ENCODE data around the gene SPAG16.

Gene SPAG16

DNA sequence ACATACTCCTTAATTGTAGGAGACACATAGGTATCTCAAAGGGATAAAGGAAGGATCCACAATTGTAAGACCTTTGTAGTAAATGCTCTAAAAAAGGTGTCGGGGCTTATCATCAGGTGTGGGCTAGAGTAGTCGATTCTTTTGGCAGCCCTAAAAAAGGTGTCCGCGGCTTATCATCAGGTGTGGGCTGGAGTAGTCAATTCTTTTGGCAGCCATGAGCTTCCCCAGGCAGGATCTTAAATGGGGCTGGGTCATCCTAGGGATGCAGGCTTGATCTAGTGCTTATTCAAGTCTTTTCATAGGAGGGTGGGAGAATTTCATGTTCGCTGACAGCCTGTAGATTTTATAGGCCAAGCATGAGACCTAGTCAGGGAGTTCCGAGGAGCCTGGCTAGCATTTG, 720.2 kb downstream of the SPAG16 start:
- no peaks in the 10 kb centered on the region for H3K9me3 ChIP-seq
- H3K27ac ChIP-seq: no peak overlapping the region
- no peak overlapping the region for H3K4me3 ChIP-seq
- no peaks in the 10 kb centered on the region for H4K20me1 ChIP-seq
- no peaks in the 10 kb centered on the region for H3K4me1 ChIP-seq
- H3K36me3 ChIP-seq: no peaks in the 10 kb centered on the region
- no peak overlapping the region for H3K4me2 ChIP-seq
- H3K27me3 ChIP-seq: no peaks in the 10 kb centered on the region
- no peak for TF ChIP-seq Cebpa-rat (IDR thresholded peaks at IDR 0.05)
- H3K9ac ChIP-seq: no peak overlapping the region

GRCh38 chr2:214005337-214005736, 721.1 kb downstream of the SPAG16 start:
- Histone ChIP-seq H3K4me1 (no peaks in the 10 kb centered on the region), H3K9ac (no peak overlapping the region), H3K36me3 (no peaks in the 10 kb centered on the region), H3K4me3 (no peak overlapping the region), H3K27ac (no peak overlapping the region), H4K20me1 (no peaks in the 10 kb centered on the region), H3K4me2 (no peak overlapping the region), H3K9me3 (no peaks in the 10 kb centered on the region), H3K27me3 (no peaks in the 10 kb centered on the region)
- no peak for TF ChIP-seq Cebpa-rat (IDR thresholded peaks at IDR 0.05)

DNA sequence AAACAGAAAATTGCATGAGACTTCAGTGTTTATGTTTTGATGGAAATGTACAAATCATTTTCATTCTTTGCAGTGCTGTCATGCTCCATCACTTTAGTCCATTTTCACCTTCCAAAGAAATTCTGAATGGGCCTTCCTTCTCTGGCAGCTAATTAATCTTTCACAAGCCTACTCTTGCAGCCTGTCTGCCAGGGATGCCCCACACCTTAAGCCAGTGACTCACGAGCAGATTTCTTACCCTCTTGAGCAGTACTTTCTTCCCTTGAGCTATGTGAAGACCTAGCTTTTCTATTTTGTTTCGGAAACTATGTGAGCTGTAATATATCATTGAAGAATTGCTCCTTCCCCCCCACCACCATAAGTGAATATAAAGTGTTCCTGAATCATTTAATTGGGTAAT, 722.3 kb downstream of the SPAG16 start:
- Histone ChIP-seq H4K20me1 (no peaks in the 10 kb centered on the region), H3K4me1 (no peaks in the 10 kb centered on the region), H3K4me3 (no peak overlapping the region), H3K27me3 (no peaks in the 10 kb centered on the region), H3K9me3 (no peaks in the 10 kb centered on the region), H3K36me3 (no peaks in the 10 kb centered on the region), H3K27ac (no peak overlapping the region), H3K9ac (no peak overlapping the region), H3K4me2 (no peak overlapping the region)
- no peak for TF ChIP-seq Cebpa-rat (IDR thresholded peaks at IDR 0.05)

DNA sequence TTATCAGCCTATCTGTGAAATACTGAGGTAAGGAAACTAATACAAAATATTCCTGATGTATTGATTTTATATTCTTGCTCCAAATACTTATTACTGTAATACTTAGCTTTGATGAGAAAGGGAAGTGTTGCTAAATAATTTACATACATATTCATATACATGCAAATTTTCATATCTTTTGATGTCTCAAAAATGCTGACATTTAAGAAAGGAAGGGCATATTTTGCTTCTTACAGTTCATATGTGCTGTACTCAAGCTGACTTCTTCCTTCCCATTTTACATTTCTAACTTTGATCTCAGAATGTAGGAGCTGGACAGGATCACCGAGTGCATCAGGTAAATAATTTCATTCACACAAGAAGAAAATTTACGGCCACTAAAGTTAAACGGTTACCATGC, 727.4 kb downstream of the SPAG16 start:
- H3K4me2 ChIP-seq: no peak overlapping the region
- H3K4me3 ChIP-seq: no peak overlapping the region
- H3K27ac ChIP-seq: no peak overlapping the region
- H3K36me3 ChIP-seq: no peaks in the 10 kb centered on the region
- H3K9me3 ChIP-seq: no peaks in the 10 kb centered on the region
- TF ChIP-seq Cebpa-rat (IDR thresholded peaks at IDR 0.05): no peak
- no peaks in the 10 kb centered on the region for H3K4me1 ChIP-seq
- no peaks in the 10 kb centered on the region for H4K20me1 ChIP-seq
- H3K9ac ChIP-seq: no peak overlapping the region
- H3K27me3 ChIP-seq: no peaks in the 10 kb centered on the region

DNA sequence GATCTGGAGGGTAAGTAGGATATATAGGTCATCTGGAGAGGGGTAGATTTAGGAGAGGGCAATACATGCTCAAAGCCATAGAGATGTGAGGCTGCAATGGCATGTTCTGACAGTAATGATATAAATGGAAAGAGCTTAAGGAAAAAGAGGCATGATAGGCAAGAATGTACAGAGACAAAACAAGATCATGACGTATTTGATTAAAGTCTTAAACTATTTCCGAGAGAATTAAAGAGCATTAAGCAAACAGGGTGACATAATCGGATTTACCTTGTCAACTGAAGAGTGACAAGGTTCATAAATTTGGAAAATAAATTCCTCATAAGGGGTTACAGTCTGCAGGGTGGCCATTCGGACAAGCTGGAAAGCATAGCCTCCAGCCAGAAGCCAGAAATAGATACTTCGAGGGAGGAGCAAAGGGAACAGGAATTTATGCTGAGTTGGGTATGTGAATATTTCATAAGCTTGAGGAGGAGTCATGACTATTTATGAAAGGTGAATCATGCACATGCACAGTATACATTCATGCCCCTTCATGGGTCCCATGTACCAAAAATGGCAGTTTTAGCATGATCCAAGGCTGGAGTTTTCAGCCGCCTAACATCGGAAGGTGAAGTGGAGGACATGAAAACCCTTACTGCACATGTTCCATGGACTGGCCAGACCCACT, 730.4 kb downstream of the SPAG16 start:
- TF ChIP-seq Cebpa-rat (IDR thresholded peaks at IDR 0.05): no peak

DNA sequence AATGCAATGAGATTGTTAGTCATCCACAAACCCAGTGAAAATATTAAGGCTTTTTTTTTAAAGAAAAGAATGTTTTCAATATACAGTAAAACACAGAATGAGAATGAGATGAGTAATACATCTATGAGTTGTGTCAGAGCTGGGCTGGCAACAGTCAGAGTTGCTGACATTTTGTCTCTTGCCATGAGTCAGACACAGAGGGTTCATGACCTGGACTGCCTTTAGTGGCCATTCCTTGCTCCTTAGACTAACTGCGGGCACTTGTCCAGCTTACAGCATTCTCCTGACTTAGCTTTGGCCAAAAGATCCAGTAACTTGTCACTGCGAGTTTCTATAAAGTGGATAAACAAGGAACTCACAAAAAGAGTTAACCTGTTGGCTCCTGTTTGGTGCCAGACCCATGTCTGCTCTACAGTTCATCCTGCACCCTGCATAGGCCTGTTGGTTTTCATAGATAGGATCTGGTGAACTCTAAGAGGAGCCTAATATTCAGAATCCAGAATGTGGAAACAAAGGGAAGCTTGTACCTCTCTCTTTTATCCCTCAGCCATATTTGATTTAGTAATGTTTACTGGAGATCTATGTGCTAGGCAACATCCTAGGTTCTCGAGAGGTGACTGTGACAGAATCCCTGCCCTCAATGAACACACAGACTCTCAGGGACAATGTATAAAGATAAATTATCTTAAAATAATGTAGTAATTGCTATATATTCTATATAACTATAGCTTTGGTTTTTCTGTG, 735.1 kb downstream of the SPAG16 start:
- no peak for TF ChIP-seq Cebpa-rat (IDR thresholded peaks at IDR 0.05)
- Histone ChIP-seq H3K27ac (no peak overlapping the region), H3K9me3 (no peaks in the 10 kb centered on the region), H3K4me2 (no peak overlapping the region), H3K36me3 (no peaks in the 10 kb centered on the region), H3K27me3 (no peaks in the 10 kb centered on the region), H3K4me3 (no peak overlapping the region), H3K4me1 (no peaks in the 10 kb centered on the region), H4K20me1 (no peaks in the 10 kb centered on the region), H3K9ac (no peak overlapping the region)

More for the DNA sequence above, 730.4 kb downstream of the SPAG16 start:
- Histone ChIP-seq H3K36me3 (no peaks in the 10 kb centered on the region), H3K9ac (no peak overlapping the region), H3K4me3 (no peak overlapping the region), H4K20me1 (no peaks in the 10 kb centered on the region), H3K27me3 (no peaks in the 10 kb centered on the region), H3K9me3 (no peaks in the 10 kb centered on the region), H3K4me1 (no peaks in the 10 kb centered on the region), H3K4me2 (no peak overlapping the region), H3K27ac (no peak overlapping the region)

- H3K4me1 ChIP-seq: no peaks in the 10 kb centered on the region
- H3K27me3 ChIP-seq: no peaks in the 10 kb centered on the region
- TF ChIP-seq Cebpa-rat (IDR thresholded peaks at IDR 0.05): no peak
- H3K4me3 ChIP-seq: no peak overlapping the region
- no peaks in the 10 kb centered on the region for H4K20me1 ChIP-seq
- no peaks in the 10 kb centered on the region for H3K36me3 ChIP-seq
- no peak overlapping the region for H3K27ac ChIP-seq
- no peaks in the 10 kb centered on the region for H3K9me3 ChIP-seq
- H3K4me2 ChIP-seq: no peak overlapping the region
- no peak overlapping the region for H3K9ac ChIP-seq
Measured at GRCh38 chr2:214019973-214020345, 735.7 kb downstream of the SPAG16 start.

GRCh38 chr2:214029190-214029589, 744.9 kb downstream of the SPAG16 start:
- Histone ChIP-seq H3K9me3 (no peaks in the 10 kb centered on the region), H3K36me3 (no peaks in the 10 kb centered on the region), H4K20me1 (no peaks in the 10 kb centered on the region), H3K9ac (no peak overlapping the region), H3K4me3 (no peak overlapping the region), H3K27me3 (no peaks in the 10 kb centered on the region), H3K4me1 (0 out of 2 replicates have a peak, but pooled peaks cover 4% of the 10 kb centered on the region), H3K4me2 (no peak overlapping the region), H3K27ac (no peak overlapping the region)
- TF ChIP-seq Cebpa-rat (IDR thresholded peaks at IDR 0.05): no peak

DNA sequence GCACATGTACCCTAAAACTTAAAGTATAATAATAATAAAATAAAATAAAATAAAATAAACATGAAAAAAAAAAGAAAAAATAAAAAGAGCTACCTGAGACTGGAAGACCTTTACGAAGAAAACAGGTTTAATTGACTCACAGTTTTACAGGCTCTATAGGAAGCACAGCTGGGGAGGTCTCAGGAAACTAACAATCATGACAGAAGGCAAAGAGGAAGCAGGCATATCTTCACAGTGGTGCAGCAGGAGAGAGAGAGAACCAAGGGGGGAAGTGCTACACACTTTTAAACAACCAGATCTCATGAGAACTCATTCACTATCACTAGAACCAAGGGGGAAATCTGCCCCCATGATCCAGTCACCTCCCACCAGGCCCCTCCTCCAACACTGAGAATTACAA, 747.3 kb downstream of the SPAG16 start:
- no peaks in the 10 kb centered on the region for H3K27me3 ChIP-seq
- no peak overlapping the region for H3K4me2 ChIP-seq
- peaks cover 15% of the 10 kb centered on the region for H3K9me3 ChIP-seq
- H4K20me1 ChIP-seq: no peaks in the 10 kb centered on the region
- no peak overlapping the region for H3K9ac ChIP-seq
- no peak overlapping the region for H3K4me3 ChIP-seq
- H3K4me1 ChIP-seq: 0 out of 2 replicates have a peak, but pooled peaks cover 4% of the 10 kb centered on the region
- H3K27ac ChIP-seq: no peak overlapping the region
- H3K36me3 ChIP-seq: no peaks in the 10 kb centered on the region
- no peak for TF ChIP-seq Cebpa-rat (IDR thresholded peaks at IDR 0.05)

DNA sequence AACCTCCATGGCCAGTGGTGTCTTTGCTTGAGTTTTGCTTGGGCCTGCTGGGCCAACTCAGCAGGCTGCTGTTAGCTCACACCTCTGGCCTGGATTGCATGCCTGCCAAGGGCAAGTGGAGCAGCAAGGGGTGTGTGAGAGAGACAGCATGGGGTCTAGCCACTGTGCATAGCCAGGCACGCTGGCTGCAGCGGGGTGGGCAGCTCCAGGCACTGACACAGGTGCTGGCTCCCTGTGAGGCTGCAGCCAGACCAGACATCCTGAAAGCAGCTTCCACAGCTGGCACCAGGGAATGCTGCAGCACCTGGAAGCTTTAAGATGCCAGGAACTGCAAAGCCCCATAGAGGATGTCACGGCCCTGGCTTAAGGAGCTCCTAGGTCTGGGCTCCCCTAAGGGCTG, 750.2 kb downstream of the SPAG16 start:
- Histone ChIP-seq H3K4me3 (no peak overlapping the region), H3K36me3 (no peaks in the 10 kb centered on the region), H3K9ac (no peak overlapping the region), H3K27ac (no peak overlapping the region), H3K9me3 (peaks cover 15% of the 10 kb centered on the region), H4K20me1 (no peaks in the 10 kb centered on the region), H3K4me2 (no peak overlapping the region), H3K27me3 (no peaks in the 10 kb centered on the region), H3K4me1 (0 out of 2 replicates have a peak, but pooled peaks cover 4% of the 10 kb centered on the region)
- no peak for TF ChIP-seq Cebpa-rat (IDR thresholded peaks at IDR 0.05)

All from BLaER1 (cell line).